AG08396 (cell line): ENCODE measurements around the gene IGSF21.

Source experiments
- DNase-seq: peaks from one replicate; pipeline ENCODE4 v3.0.0; 2012; ENCODE audit warnings: low spot score, mixed read lengths

The IGSF21 gene

GRCh38 chr1:18119771-18120377 is 12.3 kb downstream of the IGSF21 start:
- no peak for DNase-seq

GRCh38 chr1:18120638-18121037 is 13.0 kb downstream of the IGSF21 start:
- no peak for DNase-seq

GRCh38 chr1:18121072-18121820 is 13.6 kb downstream of the IGSF21 start:
- no peak for DNase-seq

- no peak for DNase-seq
These were observed 15.9 kb downstream of the IGSF21 start for GRCh38 chr1:18123467-18123992.

- no peak for DNase-seq
These were observed 17.4 kb downstream of the IGSF21 start for GRCh38 chr1:18124977-18125376.

GRCh38 chr1:18126616-18127015 is 19.0 kb downstream of the IGSF21 start:
- DNase-seq: no peak

- DNase-seq: no peak
These were observed 20.7 kb downstream of the IGSF21 start for GRCh38 chr1:18128298-18128697.

- no peak for DNase-seq
These were observed 22.8 kb downstream of the IGSF21 start for GRCh38 chr1:18130356-18130755.

- DNase-seq: no peak
These were observed 24.6 kb downstream of the IGSF21 start for GRCh38 chr1:18132022-18132710.

- no peak for DNase-seq
These were observed 25.3 kb downstream of the IGSF21 start for GRCh38 chr1:18132711-18133541.

GRCh38 chr1:18134324-18135046 is 26.9 kb downstream of the IGSF21 start:
- DNase-seq: no peak

GRCh38 chr1:18137759-18138345 is 30.3 kb downstream of the IGSF21 start:
- no peak for DNase-seq

- no peak for DNase-seq
These were observed 31.8 kb downstream of the IGSF21 start for GRCh38 chr1:18139198-18139981.

GRCh38 chr1:18140411-18140810 is 32.8 kb downstream of the IGSF21 start:
- DNase-seq: no peak

- DNase-seq: no peak
These were observed 34.1 kb downstream of the IGSF21 start for GRCh38 chr1:18141661-18142060.

- no peak for DNase-seq
These were observed 34.9 kb downstream of the IGSF21 start for GRCh38 chr1:18142471-18142870.

GRCh38 chr1:18142969-18143368 is 35.4 kb downstream of the IGSF21 start:
- no peak for DNase-seq

- no peak for DNase-seq
These were observed 36.5 kb downstream of the IGSF21 start for GRCh38 chr1:18144062-18144461.

- no peak for DNase-seq
These were observed 37.5 kb downstream of the IGSF21 start for GRCh38 chr1:18144916-18145647.
